GM21526 (cell line): ENCODE results near the gene ABI1.

Source experiments
- ATAC-seq: cut with Tn5 transposase; IDR thresholded peaks from one replicate; pipeline ENCODE4 v1.9.1; 2021; ENCODE audit warnings: moderate library complexity; ENCODE audit not compliant: unreplicated experiment, low FRiP score

Gene ABI1

GRCh38 chr10:26779176-26779860, 81.4 kb downstream of the ABI1 start:
- no peak for ATAC-seq

GRCh38 chr10:26777686-26778085, 83.1 kb downstream of the ABI1 start:
- ATAC-seq, result no peak

GRCh38 chr10:26776258-26776657, 84.5 kb downstream of the ABI1 start:
- no peak for ATAC-seq

DNA sequence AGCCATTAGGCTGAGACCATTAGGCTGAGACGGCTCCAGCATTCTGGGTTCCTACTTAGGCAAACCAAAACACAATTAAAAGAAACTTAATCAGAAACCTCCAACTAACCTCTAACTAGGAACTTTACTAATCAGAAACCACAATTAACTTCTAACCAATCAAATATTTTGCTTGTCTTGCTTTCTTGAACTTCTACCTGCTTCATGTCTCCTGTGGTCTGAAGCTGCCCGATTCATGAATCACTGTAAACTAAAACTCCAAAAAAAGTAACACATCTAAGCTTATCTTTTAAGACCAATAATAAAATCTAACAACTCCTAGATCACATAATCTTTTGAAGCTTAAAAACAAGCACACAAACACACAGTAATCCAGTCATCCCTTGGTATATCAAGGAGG, 87.1 kb downstream of the ABI1 start:
- ATAC-seq, result no peak

- ATAC-seq, result no peak
Measured at GRCh38 chr10:26770069-26770468, 90.7 kb downstream of the ABI1 start.

- no peak for ATAC-seq
Measured at GRCh38 chr10:26765549-26765948, 95.2 kb downstream of the ABI1 start.

GRCh38 chr10:26759008-26759407, 101.8 kb downstream of the ABI1 start:
- no peak for ATAC-seq

DNA sequence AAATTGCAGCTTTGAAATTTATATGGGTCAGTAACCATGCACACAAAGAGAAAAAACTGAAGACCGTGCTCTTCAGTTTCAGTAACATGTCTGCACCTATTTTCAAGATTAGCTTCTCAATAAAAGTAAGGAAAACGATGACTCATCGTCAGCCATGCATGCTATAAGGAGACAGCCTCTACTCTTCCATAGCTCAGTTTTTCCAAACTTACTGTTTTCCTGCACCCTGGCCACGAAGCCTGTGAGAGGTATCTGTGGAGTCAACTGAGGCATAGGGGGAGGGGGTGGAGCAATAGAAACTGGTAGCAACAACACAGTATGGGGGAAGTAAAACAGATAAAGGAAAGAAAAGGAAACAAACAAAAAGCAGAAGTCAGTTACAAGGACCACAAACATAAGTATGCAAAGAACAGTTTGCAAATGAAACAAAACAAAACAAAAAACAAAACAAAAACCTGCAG, 105.3 kb downstream of the ABI1 start:
- ATAC-seq, result peak; percentile 93

- no peak for ATAC-seq
Measured at GRCh38 chr10:26746061-26746460, 114.7 kb downstream of the ABI1 start.

GRCh38 chr10:26743841-26744240, 116.9 kb downstream of the ABI1 start:
- ATAC-seq, result no peak

DNA sequence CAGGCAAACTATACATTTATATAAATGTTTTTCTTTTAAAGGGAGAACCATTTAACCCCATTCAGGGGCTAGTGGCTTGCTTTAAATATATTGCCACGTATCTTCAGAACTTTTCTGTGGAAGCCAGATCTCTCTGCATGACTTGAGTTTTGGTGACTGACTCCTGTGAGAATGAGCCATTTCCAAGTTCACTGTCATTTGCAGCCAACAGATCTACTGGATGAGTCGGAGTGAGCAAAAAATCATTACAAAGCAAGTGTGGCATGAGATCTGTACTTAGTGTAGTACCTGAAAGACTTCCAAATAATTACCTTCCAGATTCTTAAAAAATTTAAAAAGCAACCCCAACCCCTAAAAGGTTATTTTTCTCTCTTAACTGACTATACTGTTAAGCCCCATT, 117.7 kb downstream of the ABI1 start:
- ATAC-seq, result no peak

- no peak for ATAC-seq
Measured at GRCh38 chr10:26741368-26741767, 119.4 kb downstream of the ABI1 start.

DNA sequence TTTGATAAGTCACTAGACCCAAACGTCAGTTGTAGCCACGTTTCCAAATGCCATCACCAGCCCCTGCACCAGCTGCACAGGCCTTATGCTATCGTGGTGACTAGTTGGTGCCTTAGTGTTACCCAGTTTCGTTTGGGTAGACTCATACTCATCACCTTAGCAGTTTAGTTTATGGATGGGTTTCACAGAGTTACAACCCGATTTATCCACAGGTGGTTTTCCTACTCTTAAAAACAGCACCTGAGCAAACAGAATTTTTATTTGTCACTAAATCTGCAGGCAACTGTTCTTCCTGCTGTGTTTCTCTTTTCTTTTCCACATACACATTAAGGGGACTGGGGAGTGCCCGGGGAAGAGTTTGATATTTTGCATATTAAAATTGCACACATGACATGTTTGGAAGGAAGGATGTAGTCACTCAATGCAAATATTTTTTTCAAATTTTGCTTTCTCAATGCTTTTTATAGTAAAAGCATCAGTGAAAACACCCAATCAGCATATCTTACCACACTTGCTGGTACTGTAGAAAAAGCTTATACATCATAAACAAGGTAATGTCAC, 121.6 kb downstream of the ABI1 start:
- ATAC-seq, result peak; percentile 41

GRCh38 chr10:26738301-26738911, 122.4 kb downstream of the ABI1 start:
- ATAC-seq, result no peak

- peak; percentile 64 for ATAC-seq
Measured at GRCh38 chr10:26737730-26738129, 123.0 kb downstream of the ABI1 start.

DNA sequence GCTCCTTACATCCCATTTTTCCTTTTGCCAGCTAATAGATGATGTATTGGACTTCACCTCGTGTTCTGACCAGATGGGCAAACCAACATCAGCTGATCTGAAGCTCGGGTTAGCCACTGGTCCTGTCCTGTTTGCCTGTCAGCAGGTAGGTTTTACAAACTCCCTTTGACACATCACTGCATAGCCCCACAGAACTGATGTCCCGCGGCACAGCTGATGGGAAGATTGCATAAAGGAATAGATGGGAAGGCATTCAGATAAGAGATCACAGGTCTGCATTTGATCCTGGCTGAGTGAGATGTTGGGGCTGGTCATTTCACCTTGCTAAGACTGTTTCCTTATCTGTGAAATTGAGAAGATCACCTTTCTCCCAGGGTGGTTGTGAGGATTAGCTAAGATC, 125.3 kb downstream of the ABI1 start:
- no peak for ATAC-seq

- no peak for ATAC-seq
Measured at GRCh38 chr10:26733750-26734568, 126.8 kb downstream of the ABI1 start.

DNA sequence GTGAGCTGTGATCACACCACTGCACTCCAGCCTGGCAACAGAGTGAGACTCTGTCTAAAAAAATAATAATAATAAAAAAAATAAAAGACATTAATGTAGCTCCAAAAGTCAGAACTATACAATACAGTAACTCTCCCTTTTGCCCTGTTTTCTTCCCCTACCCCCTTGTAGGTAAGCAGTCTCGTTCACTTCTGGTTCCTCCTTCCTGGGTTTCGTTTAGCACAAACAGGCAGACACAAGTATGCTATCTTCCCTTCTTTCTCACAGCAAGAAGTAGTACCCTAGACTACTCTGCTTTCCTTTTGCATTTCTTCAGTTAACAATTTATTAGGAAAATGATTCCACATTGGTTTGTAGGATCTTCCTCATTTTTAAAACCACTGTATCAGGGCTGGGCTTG, 130.2 kb downstream of the ABI1 start:
- ATAC-seq, result no peak

- no peak for ATAC-seq
Measured at GRCh38 chr10:26729395-26729794, 131.4 kb downstream of the ABI1 start.

DNA sequence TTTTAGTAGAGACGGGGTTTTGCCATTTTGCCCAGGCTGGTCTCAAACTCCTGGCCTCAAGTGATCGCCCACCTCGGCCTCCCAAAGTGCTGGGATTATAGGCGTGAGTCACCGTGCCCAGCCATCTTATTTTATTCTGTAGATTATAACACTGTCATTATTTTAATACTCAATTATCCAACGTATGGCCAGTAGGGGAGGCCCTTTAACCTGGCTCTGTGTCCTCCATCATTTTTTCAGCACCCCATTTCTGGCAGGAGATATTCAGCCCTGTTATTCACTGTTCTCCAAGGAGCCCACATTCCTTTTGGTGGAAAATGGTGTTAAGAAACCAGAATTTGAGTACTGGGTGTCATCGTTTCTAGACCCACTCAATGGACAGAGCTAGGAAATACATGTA, 131.8 kb downstream of the ABI1 start:
- no peak for ATAC-seq

- ATAC-seq, result no peak
Measured at GRCh38 chr10:26727005-26727404, 133.8 kb downstream of the ABI1 start.
